ENCODE data around the gene GPR132.

The GPR132 gene

DNA sequence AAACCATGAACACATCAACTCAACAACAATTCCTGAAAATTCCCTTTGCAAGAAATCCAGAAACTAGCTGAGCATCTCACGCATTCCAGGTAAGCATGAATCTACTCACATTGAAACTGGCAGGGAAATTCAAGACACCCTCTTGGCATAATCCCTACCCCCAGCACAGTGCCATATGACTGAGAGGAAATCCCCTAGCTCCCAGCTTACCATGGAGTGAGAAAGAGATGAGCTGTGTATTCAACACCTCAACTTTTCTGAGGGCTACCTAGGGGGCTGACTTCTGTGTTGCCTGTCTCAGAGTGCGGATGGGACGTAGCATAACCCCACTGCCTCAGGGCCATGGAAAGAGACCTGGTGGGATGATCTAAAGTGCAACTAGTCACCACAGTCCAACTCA lies 37.7 kb upstream of the GPR132 start:
- no peak for DNase-seq (ENCODE audit: extremely low spot score)
- ChIA-PET CTCF (interaction anchor here (0.7 to 1.9 kb wide), 3 partner anchors 9 to 13 kb away, joined by 3 to 5 read pairs (median 3); no protein-coding TSS in a partner anchor), POLR2A (no interaction called here)
- TF ChIP-seq CTCF (IDR thresholded peaks at IDR 0.05; ENCODE audit: control extremely low read depth, extremely low read depth, low read depth, missing control alignments): no peak

GRCh38 chr14:105102361-105102870 lies 37.2 kb upstream of the GPR132 start:
- ChIA-PET CTCF (interaction anchor here (0.7 to 1.9 kb wide), 3 partner anchors 8 to 13 kb away, joined by 3 to 5 read pairs (median 3); no protein-coding TSS in a partner anchor), POLR2A (no interaction called here)
- DNase-seq (ENCODE audit: extremely low spot score): no peak
- TF ChIP-seq CTCF (IDR thresholded peaks at IDR 0.05; ENCODE audit: control extremely low read depth, extremely low read depth, low read depth, missing control alignments): no peak

GRCh38 chr14:105100910-105101309 lies 35.7 kb upstream of the GPR132 start:
- TF ChIP-seq CTCF (IDR thresholded peaks at IDR 0.05; ENCODE audit: control extremely low read depth, extremely low read depth, low read depth, missing control alignments): no peak
- POLR2A ChIA-PET: no interaction called here
- CTCF ChIA-PET: interaction anchor here (1.4 kb wide), 1 partner anchor 10 kb away, joined by 5 read pairs; no protein-coding TSS in a partner anchor
- DNase-seq (ENCODE audit: extremely low spot score): no peak

DNA sequence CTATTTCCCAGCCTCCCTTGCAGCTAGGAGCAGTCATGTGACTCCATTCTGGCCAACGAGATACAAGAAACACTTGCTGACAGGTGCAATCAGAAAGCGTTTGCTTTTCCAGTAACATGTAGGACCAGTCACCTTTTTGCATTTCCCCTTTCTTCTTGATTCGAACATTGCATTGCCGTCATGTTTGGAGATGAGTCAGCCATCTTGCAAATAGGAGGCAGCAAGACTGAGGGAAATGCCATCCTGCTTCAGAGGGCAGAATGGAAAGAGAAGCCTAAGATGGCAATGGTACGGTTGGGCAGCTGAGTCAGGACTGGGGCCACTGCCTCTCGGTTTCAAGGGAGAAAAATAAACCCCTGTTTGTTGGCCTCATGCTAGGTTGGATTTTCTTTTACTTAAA lies 34.5 kb upstream of the GPR132 start:
- TF ChIP-seq CTCF (IDR thresholded peaks at IDR 0.05; ENCODE audit: control extremely low read depth, extremely low read depth, low read depth, missing control alignments): no peak
- ChIA-PET POLR2A (no interaction called here), CTCF (interaction anchor here (1.4 kb wide), 1 partner anchor 9 kb away, joined by 5 read pairs; no protein-coding TSS in a partner anchor)
- DNase-seq (ENCODE audit: extremely low spot score): no peak

DNA sequence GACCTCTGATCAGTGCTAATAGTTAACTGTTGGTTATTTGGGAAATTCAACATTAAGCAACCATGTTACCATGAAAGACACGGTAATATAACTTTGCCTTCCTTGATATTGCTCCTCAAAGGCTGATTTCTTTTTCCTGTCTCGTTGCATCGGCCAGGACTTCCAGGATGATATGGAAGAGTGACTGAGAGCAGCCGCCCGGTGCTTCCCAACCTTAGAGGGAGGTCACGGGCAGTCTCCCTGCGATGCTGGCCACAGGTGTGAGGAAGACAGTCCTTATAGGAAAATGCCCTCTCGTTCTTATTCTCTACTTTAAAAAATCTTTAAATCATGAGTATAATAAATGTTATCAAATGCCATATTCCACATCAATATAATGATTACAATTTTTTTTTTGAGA lies 33.1 kb upstream of the GPR132 start:
- DNase-seq (ENCODE audit: extremely low spot score): no peak
- ChIA-PET POLR2A (no interaction called here), CTCF (interaction anchor here (0.9 kb wide), 1 partner anchor 8 kb away, joined by 3 read pairs; no protein-coding TSS in a partner anchor)
- no peak for TF ChIP-seq CTCF (IDR thresholded peaks at IDR 0.05; ENCODE audit: control extremely low read depth, extremely low read depth, low read depth, missing control alignments)

GRCh38 chr14:105097794-105098127 lies 32.5 kb upstream of the GPR132 start:
- TF ChIP-seq CTCF (IDR thresholded peaks at IDR 0.05; ENCODE audit: control extremely low read depth, extremely low read depth, low read depth, missing control alignments): no peak
- ChIA-PET CTCF (interaction anchor here (0.9 kb wide), 1 partner anchor 8 kb away, joined by 3 read pairs; no protein-coding TSS in a partner anchor), POLR2A (no interaction called here)
- no peak for DNase-seq (ENCODE audit: extremely low spot score)

Measured in GM10248 (cell line).